HepG2 (cell line): ENCODE data around the gene PLXNA1. TPM values are rescaled to one million over a fixed set of nuclear protein-coding genes. Genes with fewer than 3 reads are reported as not detected.

Experiments
- FOXJ3 ChIP-seq: sonication (generic); formaldehyde crosslinking; IDR thresholded peaks from 2 replicates; pipeline ENCODE4 v1.4.0; 2020; ENCODE audit warnings: missing genetic modification reagents, mild to moderate bottlenecking, borderline replicate concordance
- HNRNPL ChIP-seq: fragments of 200-400 bp; formaldehyde crosslinking; IDR thresholded peaks from 2 replicates; pipeline ENCODE4 v1.6.1; 2017; ENCODE audit warnings: mild to moderate bottlenecking, low read depth, low read length
- KDM5A ChIP-seq: fragments of 200-600 bp; sonication (generic); IDR thresholded peaks from 2 replicates; pipeline ENCODE4 v1.7.0; 2018; ENCODE audit warnings: antibody characterized with exemption, mild to moderate bottlenecking, low read length, borderline replicate concordance
- KLF13 ChIP-seq: sonication (generic); formaldehyde crosslinking; IDR thresholded peaks from 2 replicates; pipeline ENCODE4 v1.4.0; 2020; ENCODE audit warnings: mild to moderate bottlenecking, missing genetic modification reagents
- KLF16 ChIP-seq, 2 experiments: sonication (generic) in 1 of 2; formaldehyde crosslinking in 1 of 2; IDR thresholded peaks; 2 replicates each; pipeline versions ENCODE4 v1.6.1 to v1.8.0; 2016 to 2023; ENCODE audit warnings: missing genetic modification reagents in 2 of 2, missing compliant biosample characterization in 1 of 2
- KMT2A ChIP-seq: sonication (generic); formaldehyde crosslinking; IDR thresholded peaks from 2 replicates; pipeline ENCODE4 v1.4.0; 2020; ENCODE audit warnings: missing genetic modification reagents
- LCORL ChIP-seq, 2 experiments: fragments of 450-650 bp in 1 of 2; sonication (generic) in 1 of 2; formaldehyde crosslinking in 1 of 2; IDR thresholded peaks; 2 replicates each; pipeline versions ENCODE4 v1.5.0 to v1.6.1; 2017 to 2020; ENCODE audit warnings: antibody characterized with exemption in 1 of 2, missing genetic modification reagents in 1 of 2
- TOE1 ChIP-seq: sonication (generic); formaldehyde crosslinking; IDR thresholded peaks from 2 replicates; pipeline ENCODE4 v1.4.0; 2020; ENCODE audit warnings: mild to moderate bottlenecking, missing genetic modification reagents
- ZBTB38 ChIP-seq: sonication (generic); formaldehyde crosslinking; IDR thresholded peaks from 2 replicates; pipeline ENCODE4 v1.5.1; 2020; ENCODE audit warnings: mild to moderate bottlenecking, missing genetic modification reagents
- ZKSCAN1 ChIP-seq: fragments of 150-350 bp; IDR thresholded peaks from 2 replicates; pipeline ENCODE4 v1.6.1; 2014; ENCODE audit warnings: low read length
- ZNF354B ChIP-seq: sonication (generic); formaldehyde crosslinking; IDR thresholded peaks from 2 replicates; pipeline ENCODE4 v1.8.0; 2022; ENCODE audit warnings: mild to moderate bottlenecking, missing genetic modification reagents
- ZNF678 ChIP-seq: sonication (generic); formaldehyde crosslinking; IDR thresholded peaks from 2 replicates; pipeline ENCODE4 v1.4.0; 2020; ENCODE audit warnings: mild to moderate bottlenecking, missing genetic modification reagents
- ZNF790 ChIP-seq: sonication (generic); formaldehyde crosslinking; IDR thresholded peaks from 2 replicates; pipeline ENCODE4 v1.8.0; 2022; ENCODE audit warnings: missing genetic modification reagents, mild to moderate bottlenecking, borderline replicate concordance
- polyA plus RNA-seq, 8 experiments: library from polyadenylated mRNA; depleted of rRNA in 3 of 8; stranded (reverse) in 7 of 8; unstranded in 1 of 8; fragments of >200 nt; fragmentation: Illumina TruSeq in 4 of 8; extraction: Trizol in 4 of 8; gene quantifications; 2 replicates each; pipeline versions ENCODE4 v1.2.1 to v1.2.3, GENCODE V29; 2011 to 2016; ENCODE audit warnings: low read depth in 4 of 8, missing spikeins in 1 of 8, mixed read lengths in 1 of 8; ENCODE audit not compliant: insufficient read depth in 1 of 8
- total RNA-seq, 5 experiments: library from RNA; depleted of rRNA; stranded (reverse); fragments of >200 nt; fragmentation: Illumina TruSeq; extraction: Trizol; gene quantifications; 2 replicates each; pipeline ENCODE4 v1.2.3, GENCODE V29; 2016; ENCODE audit warnings: low read depth in 1 of 5
- TF ChIP-seq, protein P1 (sequence below): IDR thresholded peaks from 2 replicates; pipeline ENCODE4 v1.6.1; 2018; ENCODE audit warnings: missing genetic modification reagents, mild to moderate bottlenecking, missing compliant biosample characterization
- TF ChIP-seq, protein P2 (sequence below): sonication (generic); formaldehyde crosslinking; IDR thresholded peaks from 2 replicates; pipeline ENCODE4 v1.4.0; 2020; ENCODE audit warnings: mild to moderate bottlenecking, missing genetic modification reagents
- TF ChIP-seq, protein P3 (sequence below): sonication (generic); formaldehyde crosslinking; IDR thresholded peaks from 2 replicates; pipeline ENCODE4 v1.4.0; 2020; ENCODE audit warnings: mild to moderate bottlenecking, missing genetic modification reagents, borderline replicate concordance
- TF ChIP-seq, protein P4 (sequence below): sonication (generic); formaldehyde crosslinking; IDR thresholded peaks from 2 replicates; pipeline ENCODE4 v1.5.0; 2020; ENCODE audit warnings: missing genetic modification reagents, mild to moderate bottlenecking, borderline replicate concordance

The PLXNA1 gene
- total and polyA plus RNA-seq, 2 of the 13 experiments (the other 11 are each of a cell fraction or from before 2014, with no cell fraction given) = 16.6 to 18.2 TPM

DNA sequence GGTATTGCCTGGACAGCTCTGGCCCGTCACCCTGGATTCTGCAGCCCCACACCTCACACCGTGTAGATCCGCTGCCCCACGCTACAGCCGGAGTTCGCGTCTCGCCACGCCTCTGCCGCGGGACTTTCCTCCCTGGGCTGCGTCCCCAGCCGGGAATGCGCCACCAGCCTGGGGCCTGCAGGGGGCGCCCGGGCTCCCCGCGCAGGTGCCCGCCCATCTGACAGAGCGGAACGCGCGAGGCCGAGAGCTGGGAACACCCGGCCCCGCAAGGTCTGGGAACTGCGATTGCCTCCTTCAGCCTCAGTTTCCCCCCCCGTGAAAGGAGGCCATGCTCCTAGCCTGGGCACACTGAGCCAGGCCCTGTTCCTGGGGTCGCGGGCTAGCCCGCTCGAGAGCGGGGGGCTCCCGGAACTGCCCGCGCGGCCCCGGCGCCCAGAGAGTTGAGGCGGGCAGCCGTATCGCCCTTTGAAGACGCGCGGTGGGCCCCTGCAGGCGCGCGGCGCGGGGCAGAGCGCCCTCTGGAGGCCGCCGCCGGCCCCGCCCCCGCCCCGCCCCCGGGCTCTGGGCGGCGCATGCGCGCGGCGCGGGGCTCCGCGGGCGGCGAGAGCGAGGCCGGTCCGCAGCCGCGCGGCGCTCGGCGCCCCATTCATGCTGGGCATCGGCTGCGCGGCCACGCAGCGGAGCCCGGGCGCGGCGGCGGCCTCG is at the start of gene PLXNA1 (continued):
- TF ChIP-seq, protein P1, sequence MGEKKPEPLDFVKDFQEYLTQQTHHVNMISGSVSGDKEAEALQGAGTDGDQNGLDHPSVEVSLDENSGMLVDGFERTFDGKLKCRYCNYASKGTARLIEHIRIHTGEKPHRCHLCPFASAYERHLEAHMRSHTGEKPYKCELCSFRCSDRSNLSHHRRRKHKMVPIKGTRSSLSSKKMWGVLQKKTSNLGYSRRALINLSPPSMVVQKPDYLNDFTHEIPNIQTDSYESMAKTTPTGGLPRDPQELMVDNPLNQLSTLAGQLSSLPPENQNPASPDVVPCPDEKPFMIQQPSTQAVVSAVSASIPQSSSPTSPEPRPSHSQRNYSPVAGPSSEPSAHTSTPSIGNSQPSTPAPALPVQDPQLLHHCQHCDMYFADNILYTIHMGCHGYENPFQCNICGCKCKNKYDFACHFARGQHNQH = peak; percentile 37; the same call in 1 of the 2 replicates
- TF ChIP-seq HNRNPL = no peak
- no peak for TF ChIP-seq KDM5A
- no peak for TF ChIP-seq TOE1
- TF ChIP-seq, protein P2, sequence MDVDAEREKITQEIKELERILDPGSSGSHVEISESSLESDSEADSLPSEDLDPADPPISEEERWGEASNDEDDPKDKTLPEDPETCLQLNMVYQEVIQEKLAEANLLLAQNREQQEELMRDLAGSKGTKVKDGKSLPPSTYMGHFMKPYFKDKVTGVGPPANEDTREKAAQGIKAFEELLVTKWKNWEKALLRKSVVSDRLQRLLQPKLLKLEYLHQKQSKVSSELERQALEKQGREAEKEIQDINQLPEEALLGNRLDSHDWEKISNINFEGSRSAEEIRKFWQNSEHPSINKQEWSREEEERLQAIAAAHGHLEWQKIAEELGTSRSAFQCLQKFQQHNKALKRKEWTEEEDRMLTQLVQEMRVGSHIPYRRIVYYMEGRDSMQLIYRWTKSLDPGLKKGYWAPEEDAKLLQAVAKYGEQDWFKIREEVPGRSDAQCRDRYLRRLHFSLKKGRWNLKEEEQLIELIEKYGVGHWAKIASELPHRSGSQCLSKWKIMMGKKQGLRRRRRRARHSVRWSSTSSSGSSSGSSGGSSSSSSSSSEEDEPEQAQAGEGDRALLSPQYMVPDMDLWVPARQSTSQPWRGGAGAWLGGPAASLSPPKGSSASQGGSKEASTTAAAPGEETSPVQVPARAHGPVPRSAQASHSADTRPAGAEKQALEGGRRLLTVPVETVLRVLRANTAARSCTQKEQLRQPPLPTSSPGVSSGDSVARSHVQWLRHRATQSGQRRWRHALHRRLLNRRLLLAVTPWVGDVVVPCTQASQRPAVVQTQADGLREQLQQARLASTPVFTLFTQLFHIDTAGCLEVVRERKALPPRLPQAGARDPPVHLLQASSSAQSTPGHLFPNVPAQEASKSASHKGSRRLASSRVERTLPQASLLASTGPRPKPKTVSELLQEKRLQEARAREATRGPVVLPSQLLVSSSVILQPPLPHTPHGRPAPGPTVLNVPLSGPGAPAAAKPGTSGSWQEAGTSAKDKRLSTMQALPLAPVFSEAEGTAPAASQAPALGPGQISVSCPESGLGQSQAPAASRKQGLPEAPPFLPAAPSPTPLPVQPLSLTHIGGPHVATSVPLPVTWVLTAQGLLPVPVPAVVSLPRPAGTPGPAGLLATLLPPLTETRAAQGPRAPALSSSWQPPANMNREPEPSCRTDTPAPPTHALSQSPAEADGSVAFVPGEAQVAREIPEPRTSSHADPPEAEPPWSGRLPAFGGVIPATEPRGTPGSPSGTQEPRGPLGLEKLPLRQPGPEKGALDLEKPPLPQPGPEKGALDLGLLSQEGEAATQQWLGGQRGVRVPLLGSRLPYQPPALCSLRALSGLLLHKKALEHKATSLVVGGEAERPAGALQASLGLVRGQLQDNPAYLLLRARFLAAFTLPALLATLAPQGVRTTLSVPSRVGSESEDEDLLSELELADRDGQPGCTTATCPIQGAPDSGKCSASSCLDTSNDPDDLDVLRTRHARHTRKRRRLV (CRISPR knock-in tag) = 0 out of 2 replicates have a peak, but pooled peaks have one; percentile 31
- TF ChIP-seq ZKSCAN1 = 0 out of 2 replicates have a peak, but pooled peaks have one; percentile 21
- TF ChIP-seq, protein P3, sequence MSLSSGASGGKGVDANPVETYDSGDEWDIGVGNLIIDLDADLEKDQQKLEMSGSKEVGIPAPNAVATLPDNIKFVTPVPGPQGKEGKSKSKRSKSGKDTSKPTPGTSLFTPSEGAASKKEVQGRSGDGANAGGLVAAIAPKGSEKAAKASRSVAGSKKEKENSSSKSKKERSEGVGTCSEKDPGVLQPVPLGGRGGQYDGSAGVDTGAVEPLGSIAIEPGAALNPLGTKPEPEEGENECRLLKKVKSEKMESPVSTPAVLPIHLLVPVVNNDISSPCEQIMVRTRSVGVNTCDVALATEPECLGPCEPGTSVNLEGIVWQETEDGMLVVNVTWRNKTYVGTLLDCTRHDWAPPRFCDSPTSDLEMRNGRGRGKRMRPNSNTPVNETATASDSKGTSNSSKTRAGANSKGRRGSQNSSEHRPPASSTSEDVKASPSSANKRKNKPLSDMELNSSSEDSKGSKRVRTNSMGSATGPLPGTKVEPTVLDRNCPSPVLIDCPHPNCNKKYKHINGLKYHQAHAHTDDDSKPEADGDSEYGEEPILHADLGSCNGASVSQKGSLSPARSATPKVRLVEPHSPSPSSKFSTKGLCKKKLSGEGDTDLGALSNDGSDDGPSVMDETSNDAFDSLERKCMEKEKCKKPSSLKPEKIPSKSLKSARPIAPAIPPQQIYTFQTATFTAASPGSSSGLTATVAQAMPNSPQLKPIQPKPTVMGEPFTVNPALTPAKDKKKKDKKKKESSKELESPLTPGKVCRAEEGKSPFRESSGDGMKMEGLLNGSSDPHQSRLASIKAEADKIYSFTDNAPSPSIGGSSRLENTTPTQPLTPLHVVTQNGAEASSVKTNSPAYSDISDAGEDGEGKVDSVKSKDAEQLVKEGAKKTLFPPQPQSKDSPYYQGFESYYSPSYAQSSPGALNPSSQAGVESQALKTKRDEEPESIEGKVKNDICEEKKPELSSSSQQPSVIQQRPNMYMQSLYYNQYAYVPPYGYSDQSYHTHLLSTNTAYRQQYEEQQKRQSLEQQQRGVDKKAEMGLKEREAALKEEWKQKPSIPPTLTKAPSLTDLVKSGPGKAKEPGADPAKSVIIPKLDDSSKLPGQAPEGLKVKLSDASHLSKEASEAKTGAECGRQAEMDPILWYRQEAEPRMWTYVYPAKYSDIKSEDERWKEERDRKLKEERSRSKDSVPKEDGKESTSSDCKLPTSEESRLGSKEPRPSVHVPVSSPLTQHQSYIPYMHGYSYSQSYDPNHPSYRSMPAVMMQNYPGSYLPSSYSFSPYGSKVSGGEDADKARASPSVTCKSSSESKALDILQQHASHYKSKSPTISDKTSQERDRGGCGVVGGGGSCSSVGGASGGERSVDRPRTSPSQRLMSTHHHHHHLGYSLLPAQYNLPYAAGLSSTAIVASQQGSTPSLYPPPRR (CRISPR knock-in tag) = 0 out of 2 replicates have a peak, but pooled peaks have one; percentile 29
- TF ChIP-seq, protein P4, sequence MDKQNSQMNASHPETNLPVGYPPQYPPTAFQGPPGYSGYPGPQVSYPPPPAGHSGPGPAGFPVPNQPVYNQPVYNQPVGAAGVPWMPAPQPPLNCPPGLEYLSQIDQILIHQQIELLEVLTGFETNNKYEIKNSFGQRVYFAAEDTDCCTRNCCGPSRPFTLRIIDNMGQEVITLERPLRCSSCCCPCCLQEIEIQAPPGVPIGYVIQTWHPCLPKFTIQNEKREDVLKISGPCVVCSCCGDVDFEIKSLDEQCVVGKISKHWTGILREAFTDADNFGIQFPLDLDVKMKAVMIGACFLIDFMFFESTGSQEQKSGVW (CRISPR knock-in tag) = no peak
- no peak; a peak in 1 of 4 replicates for TF ChIP-seq KLF16 (CRISPR knock-in tag; IDR thresholded peaks at IDR 0.05)
- TF ChIP-seq KMT2A = no peak; the same call in 1 of the 2 replicates
- TF ChIP-seq ZNF678 (CRISPR knock-in tag) = peak; percentile 70
- no peak for TF ChIP-seq ZNF354B (CRISPR knock-in tag)
- TF ChIP-seq FOXJ3 (CRISPR knock-in tag) = no peak
- TF ChIP-seq ZBTB38 = peak; percentile 25; the same call in 1 of the 2 replicates
- TF ChIP-seq LCORL (IDR thresholded peaks at IDR 0.05) = no peak
- no peak for TF ChIP-seq LCORL (CRISPR knock-in tag; IDR thresholded peaks at IDR 0.05)
- no peak; the same call in none of the 2 replicates for TF ChIP-seq KLF13 (CRISPR knock-in tag)
- no peak for TF ChIP-seq ZNF790 (CRISPR knock-in tag)
